SK-N-SH (cell line): ENCODE measurements around the gene ARFGEF2.

Source experiments
- EZH2phosphoT487 ChIP-seq: fragments of 200-600 bp; sonication (generic); IDR thresholded peaks from 2 replicates; pipeline ENCODE4 v1.6.1; 2017; ENCODE audit warnings: low read depth, mixed run types, mild to moderate bottlenecking, antibody characterized with exemption, moderate library complexity, borderline replicate concordance
- RXRA ChIP-seq: IDR thresholded peaks from 2 replicates; pipeline ENCODE4 v1.4.0; 2012; ENCODE audit warnings: low read depth, mild to moderate bottlenecking, borderline replicate concordance
- TF ChIP-seq, protein P1 (sequence below): IDR thresholded peaks from 2 replicates; pipeline ENCODE4 v1.4.0; 2012; ENCODE audit warnings: low read depth, borderline replicate concordance

- TF ChIP-seq EZH2phosphoT487, result no peak
- no peak for TF ChIP-seq RXRA
- TF ChIP-seq, protein P1, sequence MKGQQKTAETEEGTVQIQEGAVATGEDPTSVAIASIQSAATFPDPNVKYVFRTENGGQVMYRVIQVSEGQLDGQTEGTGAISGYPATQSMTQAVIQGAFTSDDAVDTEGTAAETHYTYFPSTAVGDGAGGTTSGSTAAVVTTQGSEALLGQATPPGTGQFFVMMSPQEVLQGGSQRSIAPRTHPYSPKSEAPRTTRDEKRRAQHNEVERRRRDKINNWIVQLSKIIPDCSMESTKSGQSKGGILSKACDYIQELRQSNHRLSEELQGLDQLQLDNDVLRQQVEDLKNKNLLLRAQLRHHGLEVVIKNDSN, result no peak
Measured at GRCh38 chr20:48893374-48893773, 28.1 kb upstream of the ARFGEF2 start.
